A549 treated with AZD9567 at 1 μM for 4 hours (cell line): ENCODE results near the gene PCDHGA3. TPM values are rescaled to one million over a fixed set of nuclear protein-coding genes. Genes with fewer than 3 reads are reported as not detected.

Experiments used
- total RNA-seq: library from RNA; stranded (reverse); fragments of 200-300 nt; extraction: Qiagen RNA extraction; gene quantifications from 5 replicates; pipeline ENCODE4 v1.2.3, GENCODE V29; 2022; ENCODE audit not compliant: insufficient read depth

The PCDHGA3 gene
- total RNA-seq = 0.02 TPM in 2 of 5 replicates, not detected in the others

GRCh38 chr5:141343242-141343952, at the start of gene PCDHGA3:
TSS of gene PCDHGA3 (plus strand) at chr5:141343829. CDS start at chr5:141344034, 205 bp downstream.

GRCh38 chr5:141303756-141304155, 39.9 kb upstream of the PCDHGA3 start, which contains the start of gene SLC25A2:
TSS of gene SLC25A2 (minus strand) at chr5:141304049. CDS start at chr5:141303865, 184 bp downstream.

GRCh38 chr5:141320225-141321169, 23.1 kb upstream of the PCDHGA3 start, which contains the start of gene TAF7:
TSS of gene TAF7 (minus strand) at chr5:141320784. CDS start at chr5:141320044, 740 bp downstream.

GRCh38 chr5:141330299-141331080, 13.1 kb upstream of the PCDHGA3 start, which contains the start of gene PCDHGA1:
TSS of gene PCDHGA1 (plus strand) at chr5:141330514.

GRCh38 chr5:141338538-141339306, 4.9 kb upstream of the PCDHGA3 start, which contains the start of gene PCDHGA2:
TSS of gene PCDHGA2 (plus strand) at chr5:141338760.

GRCh38 chr5:141349917-141350619, 6.4 kb downstream of the PCDHGA3 start, which contains the start of gene PCDHGB1:
TSS of gene PCDHGB1 (plus strand) at chr5:141350099. CDS start at chr5:141350261, 162 bp downstream.

GRCh38 chr5:141354900-141355469, 11.4 kb downstream of the PCDHGA3 start, which contains the start of gene PCDHGA4:
TSS of gene PCDHGA4 (plus strand) at chr5:141355021. CDS start at chr5:141355108, 87 bp downstream.

GRCh38 chr5:141359790-141360426, 16.3 kb downstream of the PCDHGA3 start, which contains the start of gene PCDHGB2:
TSS of gene PCDHGB2 (plus strand) at chr5:141359994. CDS start at chr5:141360136, 142 bp downstream.

GRCh38 chr5:141363952-141364660, 20.5 kb downstream of the PCDHGA3 start, which contains the start of gene PCDHGA5:
TSS of gene PCDHGA5 (plus strand) at chr5:141364162. CDS start at chr5:141364331, 169 bp downstream.

GRCh38 chr5:141369994-141370848, 26.6 kb downstream of the PCDHGA3 start, which contains the start of gene PCDHGB3:
TSS of gene PCDHGB3 (plus strand) at chr5:141370242. CDS start at chr5:141370395, 153 bp downstream.

GRCh38 chr5:141373673-141374317, 30.2 kb downstream of the PCDHGA3 start, which contains the start of gene PCDHGA6:
TSS of gene PCDHGA6 (plus strand) at chr5:141373891. CDS start at chr5:141374084, 193 bp downstream.

GRCh38 chr5:141382469-141383294, 39.1 kb downstream of the PCDHGA3 start, which contains the start of gene PCDHGA7:
TSS of gene PCDHGA7 (plus strand) at chr5:141382742. CDS start at chr5:141382900, 158 bp downstream.

GRCh38 chr5:141387557-141388311, 44.1 kb downstream of the PCDHGA3 start, which contains the start of gene PCDHGB4:
TSS of gene PCDHGB4 (plus strand) at chr5:141387698. CDS start at chr5:141387885, 187 bp downstream.

GRCh38 chr5:141392429-141393198, 49.0 kb downstream of the PCDHGA3 start, which contains the start of gene PCDHGA8:
TSS of gene PCDHGA8 (plus strand) at chr5:141392633. CDS start at chr5:141392814, 181 bp downstream.

